GM12873 (cell line): ENCODE data around the gene DIS3L2.

Experiments
- CTCF ChIP-seq: IDR thresholded peaks from 2 replicates; pipeline ENCODE4 v1.5.1; 2012; ENCODE audit warnings: low read depth, mild to moderate bottlenecking, moderate library complexity, low read length, control low read depth; ENCODE audit not compliant: insufficient read depth; ENCODE audit errors: missing control alignments

DIS3L2 gene

GRCh38 chr2:232335206-232335858 lies 373.8 kb downstream of the DIS3L2 start:
- peak; percentile 63 for TF ChIP-seq CTCF

DNA sequence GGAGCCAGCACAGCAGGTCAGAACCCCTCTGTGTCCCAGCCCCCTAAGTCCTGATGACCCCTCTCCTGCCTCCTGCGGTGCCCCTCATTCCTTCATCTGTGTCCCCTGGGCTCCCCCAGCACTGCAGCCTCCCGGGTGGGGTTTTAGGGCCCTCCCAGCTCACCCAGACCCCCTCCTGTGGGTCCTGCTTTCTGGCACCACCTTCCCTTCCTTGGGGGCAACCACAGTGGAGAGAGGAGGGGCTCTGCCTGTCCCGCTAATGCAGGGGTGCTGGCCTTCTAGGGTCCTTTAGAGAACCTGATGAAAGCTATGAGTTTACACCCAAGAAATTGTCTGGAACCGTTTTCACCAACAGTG lies 374.3 kb downstream of the DIS3L2 start:
- TF ChIP-seq CTCF, result no peak

GRCh38 chr2:232336241-232336736 lies 374.8 kb downstream of the DIS3L2 start:
- no peak for TF ChIP-seq CTCF

DNA sequence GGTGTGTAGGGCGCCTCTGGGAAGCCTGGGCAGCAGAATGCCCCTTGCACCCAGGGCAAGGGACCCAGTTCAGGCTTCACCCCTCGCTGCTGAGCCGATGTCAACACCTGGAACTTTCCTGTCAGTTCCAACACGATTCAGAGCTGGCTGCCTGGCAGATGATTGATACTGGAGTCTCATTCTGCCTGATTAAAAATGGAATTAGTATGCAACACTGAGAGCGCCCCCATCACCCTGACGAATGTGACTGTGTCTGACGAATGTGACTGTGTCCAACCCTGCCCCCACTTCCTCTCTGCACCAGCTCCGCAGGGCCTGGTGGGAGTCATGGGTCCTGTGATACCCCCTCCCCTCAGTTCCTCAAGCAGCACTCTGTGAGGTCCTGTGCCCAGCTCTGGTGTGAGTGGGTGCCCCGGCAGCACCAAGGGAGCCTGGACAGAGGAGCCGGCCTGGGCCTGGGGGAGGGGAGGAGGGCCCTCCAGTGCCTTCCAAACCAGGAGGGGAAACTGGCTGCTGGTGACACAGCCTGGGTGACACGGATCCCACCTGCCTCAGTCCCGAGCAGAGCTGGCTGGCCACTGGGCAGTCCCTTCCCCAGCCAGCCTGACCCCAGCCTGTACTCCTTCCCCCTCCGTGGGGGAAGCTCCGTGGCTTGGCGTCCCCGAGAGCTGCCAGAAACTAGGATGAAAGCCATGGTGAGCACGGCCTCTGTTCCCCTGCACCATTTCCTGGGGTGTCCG lies 375.6 kb downstream of the DIS3L2 start:
- TF ChIP-seq CTCF, result no peak

DNA sequence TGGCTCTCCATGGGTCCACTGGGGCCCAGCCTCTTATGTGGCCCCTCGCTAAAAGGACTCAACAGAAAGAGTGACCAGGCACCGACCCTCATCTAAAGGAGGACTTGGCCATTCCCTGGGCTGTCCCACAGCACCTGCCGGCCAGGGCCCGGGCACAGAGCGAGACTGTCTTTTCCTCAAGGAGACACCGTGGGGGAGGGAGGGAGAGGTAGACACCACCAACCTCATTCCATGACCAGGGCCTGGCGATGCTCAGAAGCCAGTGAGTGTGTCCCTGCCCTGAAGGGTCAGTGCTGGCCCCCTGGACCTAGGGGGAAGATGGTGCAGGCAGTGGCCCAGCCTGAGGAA lies 377.2 kb downstream of the DIS3L2 start:
- no peak for TF ChIP-seq CTCF

DNA sequence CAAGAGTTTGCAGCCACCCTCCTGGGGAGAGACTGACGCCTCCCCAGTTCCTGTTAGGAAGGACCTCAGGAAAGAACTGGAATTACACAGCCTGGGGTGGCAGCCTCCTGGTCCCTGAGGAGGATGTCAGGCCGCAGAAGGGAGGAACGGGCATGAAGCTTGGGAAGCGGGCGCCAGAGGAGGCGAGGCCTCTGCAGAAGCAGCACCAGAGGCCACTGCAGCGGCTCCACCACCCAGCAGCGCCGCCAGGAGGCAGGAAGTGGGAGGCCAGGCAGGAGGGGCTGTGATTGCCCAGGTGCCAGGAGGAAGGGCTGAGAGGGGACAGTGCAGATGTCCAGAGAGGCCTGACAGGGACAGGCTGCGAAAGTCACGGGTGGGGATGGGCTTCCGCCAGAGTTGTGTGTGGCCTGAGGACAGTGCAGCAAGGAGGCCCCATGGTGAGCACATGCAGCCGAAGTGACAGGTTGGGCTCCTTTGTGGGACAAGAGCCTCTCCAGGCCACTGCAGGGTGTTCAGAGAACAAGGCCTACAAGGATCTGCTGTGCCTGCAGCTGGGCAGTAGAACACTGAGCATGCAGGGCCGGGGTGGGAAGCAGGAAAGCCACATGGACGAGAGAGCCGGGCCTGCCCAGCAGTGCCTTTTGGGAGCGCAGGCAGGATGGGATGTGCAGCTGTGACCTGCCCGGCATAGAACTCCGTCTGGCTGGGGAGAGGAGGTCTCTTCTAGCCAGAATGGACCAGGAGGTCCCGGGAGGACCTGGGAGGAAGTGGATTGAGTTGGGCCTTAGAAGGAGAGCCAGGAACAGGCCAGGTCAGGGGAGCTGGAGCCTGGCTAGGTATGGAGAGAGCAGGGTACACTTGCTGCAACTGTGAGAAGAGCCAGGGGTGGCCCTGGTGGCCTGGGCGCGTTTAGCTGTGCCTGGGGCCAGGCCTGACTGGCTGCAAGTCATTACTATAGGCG lies 377.9 kb downstream of the DIS3L2 start:
- no peak for TF ChIP-seq CTCF
